Measurements from ENCODE around the gene TNFRSF6B. TPM values are rescaled to one million over a fixed set of nuclear protein-coding genes. Genes with fewer than 3 reads are reported as not detected.

Gene TNFRSF6B
- total RNA-seq, 2 experiments from 2014 or later: 1.0 to 6.6 TPM

- H3K4me3 ChIP-seq (ENCODE audit: low read depth, low read length, poor library complexity, severe bottlenecking): no peak overlapping the region
- no peaks in the 10 kb centered on the region for H3K9me3 ChIP-seq (ENCODE audit: low read length)
- H2AFZ ChIP-seq (ENCODE audit: low read length): no peak overlapping the region
- intact Hi-C loops (cut with micrococcal nuclease; ENCODE audit: unreplicated experiment): no loop called here
- H3K4me2 ChIP-seq (ENCODE audit: low read length): no peak overlapping the region
- no peaks in the 10 kb centered on the region for H4K20me1 ChIP-seq (ENCODE audit: insufficient read depth, low read length)
- H3K4me1 ChIP-seq (ENCODE audit: insufficient read depth, low read length, poor library complexity, severe bottlenecking): no peaks in the 10 kb centered on the region
- BruUV-seq (replicated peaks): no TSS peak
- no peak overlapping the region for H3K27ac ChIP-seq (ENCODE audit: low read depth, low read length, poor library complexity, severe bottlenecking)
- H3K79me2 ChIP-seq (ENCODE audit: insufficient read depth, low read depth, low read length): no peaks in the 10 kb centered on the region
- CTCF ChIA-PET (ENCODE audit: unreplicated experiment): no interaction called here
- peaks cover 11% of the 10 kb centered on the region; the same call in 1 of the 2 replicates for H3K36me3 ChIP-seq (ENCODE audit: insufficient read depth, low read length)
- TF ChIP-seq EZH2phosphoT487 (IDR thresholded peaks at IDR 0.05; ENCODE audit: borderline replicate concordance, low read depth, low read length): no peak
- TF ChIP-seq, protein P1, sequence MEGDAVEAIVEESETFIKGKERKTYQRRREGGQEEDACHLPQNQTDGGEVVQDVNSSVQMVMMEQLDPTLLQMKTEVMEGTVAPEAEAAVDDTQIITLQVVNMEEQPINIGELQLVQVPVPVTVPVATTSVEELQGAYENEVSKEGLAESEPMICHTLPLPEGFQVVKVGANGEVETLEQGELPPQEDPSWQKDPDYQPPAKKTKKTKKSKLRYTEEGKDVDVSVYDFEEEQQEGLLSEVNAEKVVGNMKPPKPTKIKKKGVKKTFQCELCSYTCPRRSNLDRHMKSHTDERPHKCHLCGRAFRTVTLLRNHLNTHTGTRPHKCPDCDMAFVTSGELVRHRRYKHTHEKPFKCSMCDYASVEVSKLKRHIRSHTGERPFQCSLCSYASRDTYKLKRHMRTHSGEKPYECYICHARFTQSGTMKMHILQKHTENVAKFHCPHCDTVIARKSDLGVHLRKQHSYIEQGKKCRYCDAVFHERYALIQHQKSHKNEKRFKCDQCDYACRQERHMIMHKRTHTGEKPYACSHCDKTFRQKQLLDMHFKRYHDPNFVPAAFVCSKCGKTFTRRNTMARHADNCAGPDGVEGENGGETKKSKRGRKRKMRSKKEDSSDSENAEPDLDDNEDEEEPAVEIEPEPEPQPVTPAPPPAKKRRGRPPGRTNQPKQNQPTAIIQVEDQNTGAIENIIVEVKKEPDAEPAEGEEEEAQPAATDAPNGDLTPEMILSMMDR (conservative IDR thresholded peaks at IDR 0.05; ENCODE audit: low read length): no peak
- no peak for DNase-seq (ENCODE audit: low spot score)
- H3K9me2 ChIP-seq (ENCODE audit: insufficient read depth, low read length): no peaks in the 10 kb centered on the region
- POLR2A ChIA-PET: no interaction called here
Observed at GRCh38 chr20:63686094-63686491, 10.4 kb upstream of the TNFRSF6B start.

GRCh38 chr20:63686492-63687321 lies 9.7 kb upstream of the TNFRSF6B start:
- TF ChIP-seq EZH2phosphoT487 (IDR thresholded peaks at IDR 0.05; ENCODE audit: borderline replicate concordance, low read depth, low read length): no peak
- TF ChIP-seq, protein P1 (conservative IDR thresholded peaks at IDR 0.05; ENCODE audit: low read length): no peak
- intact Hi-C loops (cut with micrococcal nuclease; ENCODE audit: unreplicated experiment): no loop called here
- ChIA-PET POLR2A (no interaction called here), CTCF (ENCODE audit: unreplicated experiment) (no interaction called here)
- no peak overlapping the region for H3K4me3 ChIP-seq (ENCODE audit: low read depth, low read length, poor library complexity, severe bottlenecking)
- H3K27ac ChIP-seq (ENCODE audit: low read depth, low read length, poor library complexity, severe bottlenecking): no peak overlapping the region
- peaks cover 11% of the 10 kb centered on the region; the same call in 1 of the 2 replicates for H3K36me3 ChIP-seq (ENCODE audit: insufficient read depth, low read length)
- H3K79me2 ChIP-seq (ENCODE audit: insufficient read depth, low read depth, low read length): no peaks in the 10 kb centered on the region
- no peaks in the 10 kb centered on the region for H3K9me2 ChIP-seq (ENCODE audit: insufficient read depth, low read length)
- no peaks in the 10 kb centered on the region for H3K4me1 ChIP-seq (ENCODE audit: insufficient read depth, low read length, poor library complexity, severe bottlenecking)
- H3K4me2 ChIP-seq (ENCODE audit: low read length): no peak overlapping the region
- H3K9me3 ChIP-seq (ENCODE audit: low read length): no peaks in the 10 kb centered on the region
- no TSS peak for BruUV-seq (replicated peaks)
- H4K20me1 ChIP-seq (ENCODE audit: insufficient read depth, low read length): no peaks in the 10 kb centered on the region
- DNase-seq (ENCODE audit: low spot score): no peak
- no peak overlapping the region for H2AFZ ChIP-seq (ENCODE audit: low read length)

Data from OCI-LY7 (cell line).